Spleen (tissue), 11 donors: ENCODE data around the gene CCDC177. TPM values are rescaled to one million over a fixed set of nuclear protein-coding genes. Genes with fewer than 3 reads are reported as not detected.

Experiments used
- DNase-seq: peaks from one replicate; pipeline ENCODE4 v3.0.0-alpha.2; 2020
- H3K27ac ChIP-seq, 8 donors: fragments of 200-600 bp; sonication (generic) in 7 of 8; 1 replicate in 4 of 8; 2 replicates in 4 of 8; pipeline versions ENCODE4 v1.5.0 to v1.8.0; 2016 to 2021; ENCODE audit warnings: inconsistent platforms in 4 of 8, mild to moderate bottlenecking in 4 of 8, moderate library complexity in 1 of 8
- H3K27me3 ChIP-seq, 7 donors: fragments of 200-600 bp; sonication (generic) in 6 of 7; replicated peaks in 1 of 7; 1 replicate in 4 of 7; 2 replicates in 3 of 7; pipeline versions ENCODE4 v1.5.0 to v1.8.0; 2016 to 2021; ENCODE audit warnings: inconsistent platforms in 3 of 7, mild to moderate bottlenecking in 1 of 7
- H3K36me3 ChIP-seq, 6 donors: fragments of 200-600 bp; sonication (generic) in 5 of 6; 1 replicate in 4 of 6; 2 replicates in 2 of 6; pipeline versions ENCODE4 v1.5.0 to v1.8.0; 2016 to 2021; ENCODE audit warnings: inconsistent platforms in 2 of 6
- H3K4me1 ChIP-seq, 6 donors: fragments of 200-600 bp; sonication (generic) in 5 of 6; 1 replicate in 3 of 6; 2 replicates in 3 of 6; pipeline versions ENCODE4 v1.5.0 to v1.8.0; 2016 to 2021; ENCODE audit warnings: inconsistent platforms in 3 of 6
- H3K4me3 ChIP-seq, 8 donors: fragments of 200-600 bp; sonication (generic) in 7 of 8; 1 replicate in 4 of 8; 2 replicates in 4 of 8; pipeline versions ENCODE4 v1.5.0 to v1.8.0; 2016 to 2021; ENCODE audit warnings: inconsistent platforms in 4 of 8, mild to moderate bottlenecking in 4 of 8, moderate library complexity in 2 of 8
- H3K9me3 ChIP-seq, 8 donors: fragments of 200-600 bp; sonication (generic) in 7 of 8; 1 replicate in 4 of 8; 2 replicates in 4 of 8; pipeline versions ENCODE4 v1.5.0 to v1.8.0; 2016 to 2021; ENCODE audit warnings: inconsistent platforms in 4 of 8
- POLR2A ChIP-seq, 3 donors: fragments of 450-650 bp; IDR thresholded peaks; one replicate each; pipeline ENCODE4 v1.5.1; 2017; ENCODE audit warnings: antibody characterized with exemption in 3 of 3, mild to moderate bottlenecking in 1 of 3
- POLR2AphosphoS5 ChIP-seq, 3 donors: sonication (generic); formaldehyde crosslinking; IDR thresholded peaks; one replicate each; pipeline ENCODE4 v1.5.1; 2017; ENCODE audit warnings: antibody characterized with exemption in 3 of 3
- WGBS, 5 donors: extraction: QIAGEN DNeasy Blood & Tissue Kit in 3 of 5; methylation state at CpG; one replicate each; pipeline versions ENCODE4 v1.1.5 to v1.1.7; 2013 to 2018; 5-methylcytosine and 5-hydroxymethylcytosine counted together
- intact Hi-C: fragments of 100-400 bp; cut with DNase I; formaldehyde crosslinking; loops from one replicate; pipeline ENCODE4 v1.15.0; 2023; ENCODE audit warnings: low total_unique reads
- polyA plus RNA-seq, 3 donors: library from polyadenylated mRNA; stranded (reverse); fragments of 200-250 nt; gene quantifications; one replicate each; pipeline ENCODE4 v1.2.1, GENCODE V29; 2013
- total RNA-seq, 7 donors: library from RNA; depleted of rRNA in 3 of 7; stranded (reverse); fragments of >200 nt in 3 of 7; fragmentation: NEBNext Ultra II Directional in 4 of 7; extraction: Animal tissue kit (Norgen Biotek cat#: 25700) in 4 of 7; gene quantifications; one replicate each; pipeline versions ENCODE4 v1.1.0 to v1.2.1, GENCODE V29; 2016 to 2021
- TF ChIP-seq, protein P1 (sequence below), 11 experiments: fragments of 200-600 bp in 7 of 11; fragments of 450-650 bp in 4 of 11; sonication (generic) in 4 of 11; IDR thresholded peaks in 8 of 11; conservative IDR thresholded peaks in 3 of 11; 1 replicate in 7 of 11; 2 replicates in 4 of 11; pipeline versions ENCODE4 v1.4.0 to v1.8.0; 2016 to 2021; ENCODE audit warnings: antibody characterized with exemption in 11 of 11, inconsistent platforms in 4 of 11, mild to moderate bottlenecking in 1 of 11
- donor health status: healthy with polysubstance abuse.
- donor health status: DM: no; HTN: no; CAD: no; lungs with moderate emphysema.
- donor health status: DM: no; HTN: no; CAD: no.
- donor health status: Bipolar disorder and iron deficiency.
- donor health status: healthy.
- donor health status: DM: no; HTN: no; CAD: no.
- donor health status: DM: yes; HTN: yes; CAD: no.

The CCDC177 gene
- total and polyA plus RNA-seq, 10 donors: not detected

DNA sequence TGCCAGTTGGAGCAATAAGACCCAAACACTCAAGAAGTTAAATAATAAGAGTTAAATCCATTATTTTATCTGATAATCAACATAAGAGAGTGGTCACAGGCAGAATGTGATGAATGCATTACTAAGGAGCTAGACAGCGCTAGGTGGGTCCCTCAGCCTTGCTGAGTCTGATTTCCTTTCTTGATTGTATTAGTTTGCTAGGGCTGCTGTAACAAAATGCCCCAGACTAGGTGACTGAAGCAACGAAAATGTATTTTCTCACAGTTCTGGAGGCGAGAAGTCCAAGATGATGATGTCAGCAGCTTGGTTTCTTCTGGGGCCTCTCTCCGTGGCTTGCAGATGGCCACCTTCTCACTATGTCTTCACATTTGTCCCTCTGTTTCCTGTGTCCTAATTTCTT lies 8.2 kb upstream of the CCDC177 start:
- intact Hi-C loops: no loop called here
- H3K4me1 ChIP-seq: peaks cover 0 to 20% (median 0%) of the 10 kb centered on the region in 6 donors
- WGBS, 5 donors: 85 to 92% (median 89%) methylated on average over 4 of the region's 4 CpGs
- H3K27me3 ChIP-seq: peaks cover 0 to 9% (median 0%) of the 10 kb centered on the region in 7 donors
- TF ChIP-seq POLR2AphosphoS5 (IDR thresholded peaks at IDR 0.05): no peak
- no peak for DNase-seq
- no peak overlapping the region for H3K4me3 ChIP-seq
- no peak overlapping the region for H3K27ac ChIP-seq
- H3K9me3 ChIP-seq: no peaks in the 10 kb centered on the region
- H3K36me3 ChIP-seq: no peaks in the 10 kb centered on the region

DNA sequence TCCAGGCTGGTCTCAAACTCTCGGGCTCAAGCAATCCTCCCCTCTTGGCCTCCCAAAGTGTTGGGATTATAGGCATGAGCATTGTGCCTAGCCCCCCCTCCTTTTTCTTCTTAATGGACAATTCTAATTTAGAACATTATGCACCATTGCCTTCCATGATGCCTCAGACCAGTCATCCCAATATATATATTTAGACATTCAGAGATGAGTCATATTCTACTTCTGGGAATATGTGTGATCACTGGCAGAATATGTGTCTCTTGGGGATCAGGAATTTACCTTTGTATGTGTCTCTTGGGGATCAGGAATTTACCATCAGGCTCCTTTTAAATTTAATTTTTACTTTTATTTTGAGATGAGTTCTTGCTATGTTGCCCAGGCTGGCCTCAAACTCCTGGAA lies 7.5 kb upstream of the CCDC177 start:
- no peaks in the 10 kb centered on the region for H3K9me3 ChIP-seq
- peaks cover 0 to 20% (median 0%) of the 10 kb centered on the region in 6 donors for H3K4me1 ChIP-seq
- intact Hi-C loops: no loop called here
- H3K36me3 ChIP-seq: no peaks in the 10 kb centered on the region
- no peak overlapping the region for H3K4me3 ChIP-seq
- peaks cover 0 to 14% (median 0%) of the 10 kb centered on the region in 7 donors for H3K27me3 ChIP-seq
- no peak for DNase-seq
- H3K27ac ChIP-seq: no peak overlapping the region
- no peak for TF ChIP-seq POLR2A (IDR thresholded peaks at IDR 0.05)
- no peak for TF ChIP-seq POLR2AphosphoS5 (IDR thresholded peaks at IDR 0.05)
- TF ChIP-seq, protein P1, sequence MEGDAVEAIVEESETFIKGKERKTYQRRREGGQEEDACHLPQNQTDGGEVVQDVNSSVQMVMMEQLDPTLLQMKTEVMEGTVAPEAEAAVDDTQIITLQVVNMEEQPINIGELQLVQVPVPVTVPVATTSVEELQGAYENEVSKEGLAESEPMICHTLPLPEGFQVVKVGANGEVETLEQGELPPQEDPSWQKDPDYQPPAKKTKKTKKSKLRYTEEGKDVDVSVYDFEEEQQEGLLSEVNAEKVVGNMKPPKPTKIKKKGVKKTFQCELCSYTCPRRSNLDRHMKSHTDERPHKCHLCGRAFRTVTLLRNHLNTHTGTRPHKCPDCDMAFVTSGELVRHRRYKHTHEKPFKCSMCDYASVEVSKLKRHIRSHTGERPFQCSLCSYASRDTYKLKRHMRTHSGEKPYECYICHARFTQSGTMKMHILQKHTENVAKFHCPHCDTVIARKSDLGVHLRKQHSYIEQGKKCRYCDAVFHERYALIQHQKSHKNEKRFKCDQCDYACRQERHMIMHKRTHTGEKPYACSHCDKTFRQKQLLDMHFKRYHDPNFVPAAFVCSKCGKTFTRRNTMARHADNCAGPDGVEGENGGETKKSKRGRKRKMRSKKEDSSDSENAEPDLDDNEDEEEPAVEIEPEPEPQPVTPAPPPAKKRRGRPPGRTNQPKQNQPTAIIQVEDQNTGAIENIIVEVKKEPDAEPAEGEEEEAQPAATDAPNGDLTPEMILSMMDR (IDR thresholded peaks at IDR 0.05 in 8 of 11, conservative IDR thresholded peaks at IDR 0.05 in 3 of 11): no peak
- 87 to 100% (median 94%) methylated on average over 1 of the region's 1 CpG for WGBS, 5 donors

DNA sequence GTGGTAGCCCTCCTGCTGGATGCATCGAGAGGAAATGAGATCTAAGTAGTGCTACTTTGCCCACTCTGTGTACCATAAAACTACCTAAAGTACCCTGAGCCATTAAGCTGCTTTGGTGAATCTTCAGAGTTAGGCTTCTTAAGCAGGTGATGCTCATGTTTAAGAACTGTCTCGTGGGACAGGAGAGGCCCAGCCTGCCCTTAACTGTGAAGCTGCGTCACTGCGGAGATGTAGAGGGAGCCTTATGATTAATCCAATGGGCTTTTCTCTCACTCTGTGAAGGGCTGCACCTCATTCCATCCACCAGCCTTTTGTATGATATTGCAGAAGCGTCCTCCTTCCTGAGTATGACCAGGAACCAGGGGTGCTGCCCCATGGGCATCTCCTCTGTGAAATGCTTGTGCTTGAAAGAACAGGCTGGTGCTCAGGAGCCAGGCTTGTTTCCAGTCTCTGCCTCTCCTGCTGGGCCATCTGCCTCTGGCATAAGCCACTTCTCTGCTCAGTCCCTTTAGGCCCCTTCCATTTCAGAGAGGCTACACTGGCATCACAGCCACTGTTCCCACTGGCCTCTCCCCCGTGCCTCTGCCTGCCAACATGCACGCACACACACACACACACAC lies 6.8 kb upstream of the CCDC177 start:
- intact Hi-C loops: no loop called here
- DNase-seq: no peak
- WGBS, 5 donors: 80 to 93% (median 87%) methylated on average over 7 of the region's 7 CpGs

DNA sequence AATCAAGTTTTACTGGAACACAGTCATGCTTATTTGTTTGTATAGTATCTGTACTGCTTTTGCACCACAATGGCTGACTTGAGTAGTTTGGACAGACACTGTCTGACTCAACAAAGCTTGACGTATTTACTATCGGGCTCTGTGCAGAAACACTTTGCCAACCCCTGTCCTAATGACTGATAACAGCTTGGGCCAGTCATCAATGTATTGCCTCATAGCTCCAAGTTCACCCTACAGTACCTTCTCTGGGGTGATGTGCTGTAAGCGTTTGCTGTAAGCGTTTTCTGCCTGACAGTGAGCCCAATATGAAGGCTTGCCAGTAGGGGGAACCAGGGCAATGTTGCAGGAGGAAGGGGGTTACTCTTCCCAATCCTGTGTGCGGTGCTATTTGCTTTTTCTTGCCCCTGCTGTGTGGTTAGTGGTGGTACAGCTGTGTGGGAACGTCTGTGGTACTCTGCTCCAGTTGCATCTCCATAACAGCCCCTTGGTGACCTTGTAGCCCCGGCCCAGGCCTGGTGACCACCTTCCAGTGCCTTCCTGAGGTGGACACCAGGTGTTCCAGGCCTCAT lies 5.4 kb upstream of the CCDC177 start:
- intact Hi-C loops: no loop called here
- DNase-seq: no peak
- no peaks in the 10 kb centered on the region for H3K36me3 ChIP-seq
- H3K27ac ChIP-seq: no peak overlapping the region
- H3K4me3 ChIP-seq: no peak overlapping the region
- peaks cover 0 to 35% (median 15%) of the 10 kb centered on the region in 7 donors for H3K27me3 ChIP-seq
- WGBS, 5 donors: 40 to 58% (median 47%) methylated on average over 7 of the region's 7 CpGs
- H3K9me3 ChIP-seq: no peaks in the 10 kb centered on the region
- peaks cover 0 to 8% (median 1%) of the 10 kb centered on the region in 6 donors for H3K4me1 ChIP-seq
- no peak for TF ChIP-seq POLR2AphosphoS5 (IDR thresholded peaks at IDR 0.05)
- no peak for TF ChIP-seq POLR2A (IDR thresholded peaks at IDR 0.05)
- TF ChIP-seq, protein P1 (IDR thresholded peaks at IDR 0.05 in 8 of 11, conservative IDR thresholded peaks at IDR 0.05 in 3 of 11): peak in 4 of 11 experiments; percentile 14 to 35 (median 18)

More for the DNA sequence above, 6.8 kb upstream of the CCDC177 start:
- peaks cover 0 to 16% (median 0%) of the 10 kb centered on the region in 6 donors for H3K4me1 ChIP-seq
- no peak overlapping the region for H3K27ac ChIP-seq
- no peaks in the 10 kb centered on the region for H3K9me3 ChIP-seq
- H3K36me3 ChIP-seq: no peaks in the 10 kb centered on the region
- H3K4me3 ChIP-seq: no peak overlapping the region
- H3K27me3 ChIP-seq: peaks cover 0 to 22% (median 2%) of the 10 kb centered on the region in 7 donors
- TF ChIP-seq POLR2AphosphoS5 (IDR thresholded peaks at IDR 0.05) (no peak), POLR2A (IDR thresholded peaks at IDR 0.05) (no peak)
- TF ChIP-seq, protein P1 (IDR thresholded peaks at IDR 0.05 in 8 of 11, conservative IDR thresholded peaks at IDR 0.05 in 3 of 11): no peak
